Measurements from ENCODE around the gene ZNF783. TPM values are rescaled to one million over a fixed set of nuclear protein-coding genes. Genes with fewer than 3 reads are reported as not detected.

Gene ZNF783
- total and polyA plus RNA-seq, 2 donors (not counting 1 experiment from before 2014, with no cell fraction given), result 38.1 to 43.8 TPM

DNA sequence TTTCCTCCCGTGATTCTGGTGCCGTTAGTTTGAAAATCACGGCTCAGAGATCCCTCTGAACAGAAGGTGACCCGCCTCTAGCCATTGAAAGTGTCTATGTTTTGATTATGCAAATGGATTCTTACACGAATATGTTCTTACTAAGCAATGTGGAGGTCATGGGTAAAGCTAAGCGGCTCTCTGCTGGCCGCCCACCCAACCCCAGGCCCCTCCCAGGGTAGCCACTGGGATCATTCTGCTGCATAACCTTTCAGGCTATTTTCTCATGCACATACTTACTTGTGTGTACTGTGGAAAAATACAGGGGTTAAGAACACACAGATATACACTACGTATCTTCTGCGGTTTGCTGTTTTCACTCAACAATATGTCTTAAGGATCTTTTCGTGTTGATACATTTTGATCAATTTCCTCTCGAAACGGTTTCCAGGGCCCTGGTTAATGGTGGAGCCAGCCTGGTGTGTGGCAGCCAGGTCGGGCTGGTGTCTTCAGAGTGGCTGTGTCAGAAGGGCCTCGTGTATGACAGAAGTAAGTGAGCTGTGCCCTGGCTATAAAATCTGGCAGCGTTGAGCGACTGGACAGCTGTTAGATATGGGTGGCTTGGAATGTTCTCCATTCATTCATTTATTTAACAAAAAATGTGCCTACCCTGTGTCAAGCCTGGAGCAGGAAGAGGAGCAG, 29.9 kb downstream of the ZNF783 start:
- intact Hi-C loops (cut with micrococcal nuclease), result no loop called here
- Histone ChIP-seq H3K27ac (ENCODE audit: low read length in 2 of 2) (no peak overlapping the region), H2AFZ (ENCODE audit: insufficient read depth, low read depth, low read length, poor library complexity, severe bottlenecking) (no peak overlapping the region), H3K4me3 (ENCODE audit: control extremely low read depth in 1 of 5, extremely low read depth in 1 of 5, insufficient read depth in 1 of 5, low read depth in 2 of 5, low read length in 4 of 5) (no peak overlapping the region), H3K4me2 (replicated peaks; ENCODE audit: low read depth, low read length, poor library complexity, severe bottlenecking) (no peak overlapping the region), H3K36me3 (replicated peaks in 1 of 2; ENCODE audit: control extremely low read depth in 1 of 2, control insufficient read depth in 1 of 2, extremely low read depth in 1 of 2, insufficient read depth in 2 of 2, low read length in 1 of 2) (no peaks in the 10 kb centered on the region), H3K4me1 (ENCODE audit: control insufficient read depth in 2 of 2, insufficient read depth in 2 of 2, low read length in 2 of 2) (peaks cover 2 to 3% of the 10 kb centered on the region in 2 donors), H4K20me1 (ENCODE audit: control insufficient read depth, insufficient read depth, low read length, poor library complexity, severe bottlenecking) (no peaks in the 10 kb centered on the region), H3K9ac (ENCODE audit: low read length) (no peak overlapping the region), H3K9me3 (ENCODE audit: control extremely low read depth in 1 of 3, control insufficient read depth in 2 of 3, insufficient read depth in 1 of 3, low read length in 2 of 3) (no peaks in the 10 kb centered on the region), H3K79me2 (ENCODE audit: control insufficient read depth, insufficient read depth, low read length) (peaks cover 5% of the 10 kb centered on the region), H3K27me3 (replicated peaks in 1 of 4; ENCODE audit: control extremely low read depth in 1 of 4, control insufficient read depth in 3 of 4, insufficient read depth in 4 of 4, low read length in 3 of 4) (no peaks in the 10 kb centered on the region)
- CTCF ChIA-PET, result interaction anchor here (1.3 to 1.6 kb wide), 2 partner anchors 30 to 130 kb away, joined by 3 read pairs; partner anchors contain the start of gene ZNF783
- WGBS (ENCODE audit: insufficient coverage), result 96% methylated on average over 8 of the region's 16 CpGs
- no peak for DNase-seq
- no peak overlapping the region for H3K27ac Mint-ChIP-seq
- H3K4me1 Mint-ChIP-seq, result peaks cover 5% of the 10 kb centered on the region
- ATAC-seq (ENCODE audit: low read depth), result no peak
- no peaks in the 10 kb centered on the region for H3K27me3 Mint-ChIP-seq
- H3K9me3 Mint-ChIP-seq (ENCODE audit: insufficient read depth), result no peaks in the 10 kb centered on the region
- POLR2A ChIA-PET, result interaction anchor here (0.5 kb wide), 1 partner anchor 200 kb away, joined by 9 read pairs; no protein-coding TSS in a partner anchor
- TF ChIP-seq, protein P1, sequence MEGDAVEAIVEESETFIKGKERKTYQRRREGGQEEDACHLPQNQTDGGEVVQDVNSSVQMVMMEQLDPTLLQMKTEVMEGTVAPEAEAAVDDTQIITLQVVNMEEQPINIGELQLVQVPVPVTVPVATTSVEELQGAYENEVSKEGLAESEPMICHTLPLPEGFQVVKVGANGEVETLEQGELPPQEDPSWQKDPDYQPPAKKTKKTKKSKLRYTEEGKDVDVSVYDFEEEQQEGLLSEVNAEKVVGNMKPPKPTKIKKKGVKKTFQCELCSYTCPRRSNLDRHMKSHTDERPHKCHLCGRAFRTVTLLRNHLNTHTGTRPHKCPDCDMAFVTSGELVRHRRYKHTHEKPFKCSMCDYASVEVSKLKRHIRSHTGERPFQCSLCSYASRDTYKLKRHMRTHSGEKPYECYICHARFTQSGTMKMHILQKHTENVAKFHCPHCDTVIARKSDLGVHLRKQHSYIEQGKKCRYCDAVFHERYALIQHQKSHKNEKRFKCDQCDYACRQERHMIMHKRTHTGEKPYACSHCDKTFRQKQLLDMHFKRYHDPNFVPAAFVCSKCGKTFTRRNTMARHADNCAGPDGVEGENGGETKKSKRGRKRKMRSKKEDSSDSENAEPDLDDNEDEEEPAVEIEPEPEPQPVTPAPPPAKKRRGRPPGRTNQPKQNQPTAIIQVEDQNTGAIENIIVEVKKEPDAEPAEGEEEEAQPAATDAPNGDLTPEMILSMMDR (IDR thresholded peaks at IDR 0.05), result no peak
- TF ChIP-seq EZH2 (IDR thresholded peaks at IDR 0.05; ENCODE audit: borderline replicate concordance, insufficient read depth, low read depth, low read length, poor library complexity, severe bottlenecking), result no peak
- H3K4me3 Mint-ChIP-seq, result no peak overlapping the region

DNA sequence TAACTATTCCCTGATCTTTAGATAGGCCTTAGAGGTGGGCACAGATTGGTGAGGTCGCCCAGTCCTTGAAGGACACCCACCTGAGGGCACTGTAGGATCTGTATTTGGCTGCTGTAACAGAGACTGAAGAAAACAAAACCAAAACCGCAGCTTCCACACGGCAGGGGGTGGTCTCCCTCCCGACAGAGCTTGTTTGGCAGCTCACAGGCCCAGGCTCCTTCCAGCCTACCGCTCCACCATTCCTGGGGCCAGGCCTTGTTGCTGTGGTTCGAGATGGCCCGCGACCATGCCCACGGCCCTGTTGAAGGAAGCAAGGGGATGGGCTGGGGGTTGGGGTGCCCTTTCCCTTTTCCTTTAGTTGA, 30.4 kb downstream of the ZNF783 start:
- Histone ChIP-seq H4K20me1 (ENCODE audit: control insufficient read depth, insufficient read depth, low read length, poor library complexity, severe bottlenecking) (no peaks in the 10 kb centered on the region), H3K9ac (ENCODE audit: low read length) (no peak overlapping the region), H3K9me3 (ENCODE audit: control extremely low read depth in 1 of 3, control insufficient read depth in 2 of 3, insufficient read depth in 1 of 3, low read length in 2 of 3) (no peaks in the 10 kb centered on the region), H3K4me1 (ENCODE audit: control insufficient read depth in 2 of 2, insufficient read depth in 2 of 2, low read length in 2 of 2) (no peaks in the 10 kb centered on the region), H3K27ac (ENCODE audit: low read length in 2 of 2) (no peak overlapping the region), H3K79me2 (ENCODE audit: control insufficient read depth, insufficient read depth, low read length) (peaks cover under 1% of the 10 kb centered on the region), H3K27me3 (replicated peaks in 1 of 4; ENCODE audit: control extremely low read depth in 1 of 4, control insufficient read depth in 3 of 4, insufficient read depth in 4 of 4, low read length in 3 of 4) (no peaks in the 10 kb centered on the region), H3K36me3 (replicated peaks in 1 of 2; ENCODE audit: control extremely low read depth in 1 of 2, control insufficient read depth in 1 of 2, extremely low read depth in 1 of 2, insufficient read depth in 2 of 2, low read length in 1 of 2) (no peaks in the 10 kb centered on the region), H3K4me3 (ENCODE audit: control extremely low read depth in 1 of 5, extremely low read depth in 1 of 5, insufficient read depth in 1 of 5, low read depth in 2 of 5, low read length in 4 of 5) (no peak overlapping the region), H2AFZ (ENCODE audit: insufficient read depth, low read depth, low read length, poor library complexity, severe bottlenecking) (no peak overlapping the region), H3K4me2 (replicated peaks; ENCODE audit: low read depth, low read length, poor library complexity, severe bottlenecking) (no peak overlapping the region)
- 75% methylated on average over 3 of the region's 9 CpGs for WGBS (ENCODE audit: insufficient coverage)
- no peak overlapping the region for H3K27ac Mint-ChIP-seq
- TF ChIP-seq, protein P1 (IDR thresholded peaks at IDR 0.05), result no peak
- no peak for TF ChIP-seq EZH2 (IDR thresholded peaks at IDR 0.05; ENCODE audit: borderline replicate concordance, insufficient read depth, low read depth, low read length, poor library complexity, severe bottlenecking)
- H3K9me3 Mint-ChIP-seq (ENCODE audit: insufficient read depth), result no peaks in the 10 kb centered on the region
- no peak for DNase-seq
- ChIA-PET POLR2A (no interaction called here), CTCF (no interaction called here)
- no peak overlapping the region for H3K4me3 Mint-ChIP-seq
- peaks cover 1% of the 10 kb centered on the region for H3K4me1 Mint-ChIP-seq
- intact Hi-C loops (cut with micrococcal nuclease), result no loop called here
- no peak for ATAC-seq (ENCODE audit: low read depth)
- no peaks in the 10 kb centered on the region for H3K27me3 Mint-ChIP-seq

All from B cell (primary cell).